DMS79 (cell line): ENCODE measurements around the gene CYGB.
"Not testable (repeated sequence)": the region's sequence is repeated elsewhere in the genome, so short reads cannot be mapped to it uniquely, and the experiment has no call there.

Experiments used
- DNase-seq: peaks from one replicate; lab custom pipeline; 2025; lab: John Stamatoyannopoulos, UW

CYGB gene

GRCh38 chr17:76523084-76524037 is 14.1 kb downstream of the CYGB start:
- DNase-seq, result no peak

DNA sequence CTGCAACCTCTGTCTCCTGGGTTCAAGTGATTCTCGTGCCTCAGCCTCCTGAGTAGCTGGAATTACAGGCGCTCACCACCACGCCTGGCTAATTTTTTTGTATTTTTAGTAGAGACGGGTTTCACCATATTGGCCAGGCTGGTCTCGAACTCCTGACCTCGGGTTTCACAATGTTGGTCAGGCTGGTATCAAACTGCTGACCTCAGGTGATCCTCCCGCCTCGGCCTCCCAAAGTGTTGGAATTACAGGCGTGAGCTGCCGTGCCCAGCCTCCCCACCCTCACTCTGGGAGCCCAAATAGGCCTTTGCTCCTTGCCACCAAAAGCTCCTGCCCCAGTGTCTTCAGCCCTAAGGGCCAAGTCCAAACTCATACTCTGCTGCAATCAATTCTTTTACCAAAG is 15.8 kb downstream of the CYGB start:
- not testable (repeated sequence) for DNase-seq

DNA sequence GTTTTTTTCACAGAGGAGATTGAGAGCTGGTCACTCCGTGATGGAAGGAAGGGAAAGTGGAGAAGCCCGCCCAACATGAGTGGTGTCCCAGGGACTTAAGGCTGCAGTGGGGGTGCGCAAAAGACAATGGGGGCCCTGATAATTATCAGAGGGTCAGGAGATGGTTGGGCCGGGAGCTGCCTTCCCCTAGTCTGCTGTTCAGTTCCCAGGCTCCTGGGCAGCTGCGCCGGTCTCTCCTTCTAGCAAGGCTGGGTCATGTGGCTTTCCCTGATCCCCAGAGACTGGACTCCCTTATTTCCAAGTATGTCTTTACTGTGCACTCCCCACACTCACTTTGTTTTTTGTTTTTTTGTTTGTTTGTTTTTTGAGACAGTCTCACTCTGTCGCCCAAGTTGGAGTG is 16.2 kb downstream of the CYGB start:
- DNase-seq, result no peak

DNA sequence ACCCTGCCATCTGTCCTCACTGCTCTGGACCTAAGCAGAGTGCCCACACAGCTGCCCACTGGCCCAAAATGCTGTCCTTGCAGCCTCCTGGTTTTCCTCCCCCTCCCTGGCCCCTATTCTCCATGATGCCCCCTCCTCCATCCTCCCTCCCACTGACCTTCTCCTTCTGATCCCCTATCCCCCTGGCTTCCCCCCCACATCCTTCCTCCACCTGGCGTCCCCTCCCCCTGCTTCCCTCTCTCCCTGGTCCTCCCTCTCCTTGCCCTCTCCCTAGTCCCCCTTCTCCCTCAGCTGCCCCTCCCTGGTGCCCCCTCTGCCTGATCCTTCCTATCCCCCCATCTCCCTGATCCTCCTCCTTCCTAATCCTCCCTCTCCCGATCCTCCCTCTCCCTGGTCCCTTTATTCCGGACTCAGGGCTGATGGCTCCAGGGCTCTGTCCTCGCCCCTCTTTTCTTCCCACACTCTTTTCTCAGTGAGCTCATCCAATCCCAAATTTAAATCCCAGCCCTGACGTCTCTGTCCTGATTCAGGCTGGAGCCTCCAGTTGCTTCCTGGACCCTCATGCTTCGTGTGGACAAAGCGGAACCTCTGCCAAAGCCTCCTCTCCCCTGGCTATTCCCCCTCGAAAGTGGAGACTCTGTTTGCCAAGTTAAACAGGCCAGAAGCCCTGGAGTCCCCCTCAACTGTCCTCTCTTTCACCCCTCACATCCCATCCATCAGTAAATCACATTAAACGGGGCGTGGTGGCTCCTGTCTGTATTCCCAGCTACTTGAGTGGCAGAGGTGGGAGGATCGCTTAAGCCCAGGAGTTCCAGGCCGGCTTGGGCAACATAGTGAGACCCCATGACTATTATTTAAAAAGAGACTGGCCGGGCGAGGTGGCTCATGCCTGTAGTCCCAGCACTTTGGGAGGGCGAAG is 18.2 kb downstream of the CYGB start:
- DNase-seq, result no peak

DNA sequence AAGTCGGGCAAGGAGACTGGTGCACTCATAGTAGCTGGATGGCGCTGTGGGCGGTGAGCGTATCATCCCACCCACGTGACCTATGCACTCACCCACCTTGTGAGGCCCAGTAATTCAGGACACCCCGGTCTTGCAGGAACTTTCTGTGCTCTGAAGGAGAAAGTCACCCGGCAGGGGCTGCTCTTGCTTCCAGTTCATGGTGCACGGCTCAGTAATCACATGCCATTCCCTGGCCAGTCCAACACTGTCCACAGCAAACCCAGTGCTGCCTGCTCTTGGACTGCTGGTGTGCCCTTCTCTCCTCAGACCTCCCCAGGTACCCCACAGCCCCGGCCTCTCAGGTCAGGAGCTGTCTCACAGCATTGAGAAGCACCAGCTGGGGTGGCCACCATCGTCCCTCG is 19.9 kb downstream of the CYGB start:
- no peak for DNase-seq

DNA sequence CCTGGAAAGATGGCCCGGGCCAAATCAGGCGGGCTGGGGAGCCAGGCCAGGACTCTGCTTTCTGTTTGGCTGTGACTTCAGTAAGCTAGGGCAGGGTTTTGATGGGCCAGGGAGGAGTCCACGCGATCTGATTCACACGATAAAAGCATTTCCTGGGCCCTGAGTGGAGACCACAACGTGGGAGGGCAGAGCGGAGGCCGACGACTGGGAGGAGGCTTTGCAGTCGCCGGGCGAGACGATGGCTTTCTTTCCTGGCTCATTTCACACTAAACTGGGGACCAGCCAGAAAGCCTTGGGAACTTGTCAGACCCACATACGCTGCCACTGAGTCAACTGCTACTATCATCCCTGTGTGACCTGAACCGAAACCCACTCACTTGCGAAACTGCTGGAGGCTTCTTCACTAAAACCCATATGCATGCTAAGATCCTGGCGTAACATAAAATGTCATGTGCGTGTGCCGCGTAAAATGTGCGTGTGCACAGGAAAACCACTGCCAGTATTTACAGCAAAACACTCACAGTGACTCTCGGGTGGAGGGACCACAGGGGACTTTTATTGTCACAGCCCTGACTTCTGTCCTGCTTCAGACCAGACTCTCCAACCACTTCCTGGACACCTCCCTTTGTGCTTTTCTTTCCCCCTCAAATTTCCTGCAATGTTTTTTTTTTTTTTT is 22.1 kb downstream of the CYGB start:
- no peak for DNase-seq

GRCh38 chr17:76514355-76514754 is 23.2 kb downstream of the CYGB start:
- not testable (repeated sequence) for DNase-seq

- no peak for DNase-seq
Measured at GRCh38 chr17:76513306-76513692, 24.2 kb downstream of the CYGB start.

GRCh38 chr17:76512366-76513305 is 24.9 kb downstream of the CYGB start:
- no peak for DNase-seq

DNA sequence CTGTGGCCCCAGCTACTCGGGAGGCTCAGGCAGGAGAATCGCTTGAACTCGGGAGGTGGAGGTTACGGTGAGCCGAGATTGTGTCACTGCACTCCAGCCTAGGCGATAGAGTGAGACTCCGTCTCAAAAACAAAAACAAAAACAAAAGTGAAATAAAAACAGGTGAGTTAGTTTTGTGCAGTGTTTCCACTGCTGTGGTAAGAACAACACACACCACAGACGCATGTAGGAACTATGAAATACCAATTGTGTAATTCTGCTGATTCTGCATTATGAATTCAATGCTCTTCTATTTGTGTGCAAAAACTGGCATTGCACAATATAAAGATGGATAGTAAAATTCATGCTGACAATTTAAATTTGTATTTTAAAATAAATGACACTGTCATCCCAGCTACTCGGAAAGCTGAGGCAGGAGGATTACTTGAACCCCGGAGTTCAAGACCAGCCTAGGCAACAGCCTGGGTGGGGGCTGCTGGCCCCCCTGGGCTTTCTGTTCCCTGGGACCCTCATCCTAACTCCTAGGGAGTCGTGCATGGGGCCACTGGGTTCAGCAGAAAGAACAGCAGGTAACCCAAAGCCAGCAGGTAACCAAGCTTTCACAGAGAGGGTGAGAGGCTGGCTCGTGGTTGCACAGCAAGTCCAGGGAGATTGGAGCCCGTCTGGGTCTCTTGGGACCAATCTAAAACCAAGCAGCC is 25.7 kb downstream of the CYGB start:
- no peak for DNase-seq

GRCh38 chr17:76510831-76511244 is 26.7 kb downstream of the CYGB start:
- DNase-seq, result no peak

GRCh38 chr17:76508472-76509063 is 28.9 kb downstream of the CYGB start:
- DNase-seq, result not testable (repeated sequence)

- peak; percentile 19 for DNase-seq
Measured at GRCh38 chr17:76506408-76507345, 30.8 kb downstream of the CYGB start.

- no peak for DNase-seq
Measured at GRCh38 chr17:76504117-76504516, 33.4 kb downstream of the CYGB start.

DNA sequence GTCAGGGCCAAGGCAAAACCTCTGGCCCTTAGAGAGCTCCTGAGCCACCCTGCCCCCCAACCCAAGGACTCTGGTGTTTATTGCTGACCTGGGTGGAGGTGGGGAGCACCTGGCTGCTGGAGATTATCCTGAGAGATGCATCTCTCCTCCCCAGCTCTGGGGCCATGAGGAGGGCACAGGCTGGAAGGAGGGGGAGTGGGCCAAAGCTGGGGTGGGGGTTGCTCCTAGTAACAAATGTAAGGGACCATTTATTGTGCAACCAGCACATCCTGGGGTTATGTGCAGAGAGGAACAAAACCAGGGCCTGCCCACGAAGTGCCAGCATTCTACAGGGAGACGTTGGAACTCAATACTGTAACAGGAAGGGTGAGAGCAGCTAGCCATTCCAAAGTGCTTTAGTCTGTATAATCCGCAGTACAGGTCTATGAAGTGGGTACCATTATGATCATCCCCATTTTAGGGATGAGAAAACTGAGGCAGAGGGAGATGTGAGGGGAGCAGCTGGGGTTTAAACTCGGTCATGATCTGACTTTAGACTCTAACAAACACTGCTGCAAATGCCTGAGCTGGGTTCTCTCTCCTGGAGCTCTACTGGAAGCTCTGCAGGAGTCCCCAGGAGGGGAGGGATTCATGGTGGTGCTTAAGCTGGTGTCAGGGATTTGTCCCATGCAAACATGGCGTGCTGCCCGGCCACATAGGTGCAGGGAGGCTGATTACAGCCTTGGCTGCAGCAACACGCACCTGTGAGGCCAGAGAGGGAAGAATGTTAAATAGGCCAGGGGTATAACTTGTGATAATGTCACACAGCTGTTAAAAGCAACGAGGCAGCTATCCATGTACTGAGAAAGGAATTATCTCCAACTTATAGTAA is 34.9 kb downstream of the CYGB start:
- DNase-seq, result no peak

GRCh38 chr17:76501827-76502307 is 35.6 kb downstream of the CYGB start:
- DNase-seq, result no peak

DNA sequence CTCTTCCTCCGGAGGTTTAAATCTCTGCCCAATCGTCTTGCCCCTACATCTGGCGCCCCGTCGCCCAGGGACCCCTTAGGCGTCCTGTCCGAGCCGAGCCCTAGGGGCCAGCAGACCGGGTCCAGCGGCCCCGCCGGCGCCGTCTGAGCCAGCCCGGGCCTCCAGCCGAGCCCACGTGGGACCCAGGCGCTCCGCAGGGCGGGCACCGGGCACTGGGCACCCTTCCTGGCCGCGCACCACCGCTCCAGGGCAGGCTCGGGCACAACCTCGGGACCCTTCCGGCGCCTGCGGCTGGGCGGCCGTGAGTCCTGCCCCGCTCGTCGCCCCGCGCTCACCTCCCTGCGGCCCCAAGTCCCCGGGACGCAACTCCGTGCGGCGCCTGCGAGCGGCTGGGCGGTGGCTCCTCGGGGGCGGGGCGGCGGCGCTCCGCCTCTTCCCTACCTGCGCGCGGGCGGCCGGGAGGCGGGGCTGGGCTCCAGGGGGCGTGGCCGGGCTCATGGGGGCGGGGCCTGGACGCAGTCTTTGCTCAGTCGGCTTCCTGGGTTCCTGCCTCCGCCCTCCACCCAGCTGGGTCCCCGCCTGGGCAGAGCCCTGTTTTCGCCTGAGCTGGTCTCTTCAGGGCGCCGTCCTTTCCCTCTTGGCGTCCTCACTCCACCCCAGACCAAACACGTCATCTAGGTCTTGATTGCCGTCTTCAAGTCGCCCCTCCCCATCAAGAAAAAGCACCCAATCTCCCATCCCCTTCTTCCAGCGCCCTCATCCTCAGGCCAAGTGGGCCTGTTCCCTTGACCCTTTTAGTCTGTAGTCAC is 36.3 kb downstream of the CYGB start, which contains the start of gene RHBDF2:
TSS of gene RHBDF2 (minus strand) at position 406 of the 809 bp plus-strand sequence. CDS start 19,899 bp downstream, outside the sequence.
- DNase-seq, result no peak
